ENCODE data around the gene NUAK2. TPM values are rescaled to one million over a fixed set of nuclear protein-coding genes. Genes with fewer than 3 reads are reported as not detected.
A peak's percentile ranks its signal among the peaks of the same experiment; 100 is the strongest.

The NUAK2 gene
- total RNA-seq, 1 experiment from 2014 or later = 3.9 TPM

GRCh38 chr1:205296154-205296553 is 25.4 kb downstream of the NUAK2 start:
- DNase-seq = no peak
- BruUV-seq (replicated peaks) = no TSS peak
- CTCF ChIA-PET = interaction anchor here (0.7 kb wide), 1 partner anchor 15 kb away, joined by 4 read pairs; no protein-coding TSS in a partner anchor
- Histone ChIP-seq H3F3A (ENCODE audit: insufficient read depth, low read depth) (peaks cover 37% of the 10 kb centered on the region; the same call in 1 of the 2 replicates), H3K27ac (no peak overlapping the region), H3K36me3 (ENCODE audit: low read depth) (no peaks in the 10 kb centered on the region), H3K9me2 (ENCODE audit: insufficient read depth) (no peaks in the 10 kb centered on the region), H3K9me3 (ENCODE audit: insufficient read depth, low read depth) (no peaks in the 10 kb centered on the region), H2AFZ (no peak overlapping the region), H3K4me2 (no peak overlapping the region), H3K4me3 (no peak overlapping the region), H3K79me2 (ENCODE audit: low read depth) (no peaks in the 10 kb centered on the region), H3K4me1 (replicated peaks; ENCODE audit: insufficient read depth) (peaks cover 72% of the 10 kb centered on the region), H4K20me1 (ENCODE audit: insufficient read depth) (no peaks in the 10 kb centered on the region), H3K27me3 (ENCODE audit: insufficient read depth, low read depth) (no peaks in the 10 kb centered on the region)
- POLR2A ChIA-PET (ENCODE audit: unreplicated experiment) = no interaction called here
- TF ChIP-seq EZH2 (IDR thresholded peaks at IDR 0.05; ENCODE audit: low read depth) (no peak), CTCF (conservative IDR thresholded peaks at IDR 0.05) (no peak)
- intact Hi-C loops (cut with micrococcal nuclease; ENCODE audit: unreplicated experiment) = no loop called here

- peaks cover 37% of the 10 kb centered on the region; the same call in 1 of the 2 replicates for H3F3A ChIP-seq (ENCODE audit: insufficient read depth, low read depth)
- H3K9me2 ChIP-seq (ENCODE audit: insufficient read depth) = no peaks in the 10 kb centered on the region
- BruUV-seq (replicated peaks) = no TSS peak
- no peaks in the 10 kb centered on the region for H3K79me2 ChIP-seq (ENCODE audit: low read depth)
- no peaks in the 10 kb centered on the region for H3K36me3 ChIP-seq (ENCODE audit: low read depth)
- H4K20me1 ChIP-seq (ENCODE audit: insufficient read depth) = no peaks in the 10 kb centered on the region
- H3K4me1 ChIP-seq (replicated peaks; ENCODE audit: insufficient read depth) = peaks cover 60% of the 10 kb centered on the region
- ChIA-PET CTCF (no interaction called here), POLR2A (ENCODE audit: unreplicated experiment) (interaction anchor here (0.6 kb wide), 1 partner anchor 160 kb away, joined by 11 read pairs; no protein-coding TSS in a partner anchor)
- H3K27ac ChIP-seq = peak overlapping the region; percentile 70
- no peak for TF ChIP-seq EZH2 (IDR thresholded peaks at IDR 0.05; ENCODE audit: low read depth)
- TF ChIP-seq CTCF (conservative IDR thresholded peaks at IDR 0.05) = no peak
- H3K27me3 ChIP-seq (ENCODE audit: insufficient read depth, low read depth) = no peaks in the 10 kb centered on the region
- intact Hi-C loops (cut with micrococcal nuclease; ENCODE audit: unreplicated experiment) = loop anchor here (1.0 kb wide), 1 partner anchor 11 kb away; no protein-coding TSS in a partner anchor
- H3K4me3 ChIP-seq = no peak overlapping the region
- H3K4me2 ChIP-seq = peak overlapping the region; percentile 36
- no peak for DNase-seq
- H3K9me3 ChIP-seq (ENCODE audit: insufficient read depth, low read depth) = no peaks in the 10 kb centered on the region
- H2AFZ ChIP-seq = no peak overlapping the region
Measured at GRCh38 chr1:205294934-205295333, 26.6 kb downstream of the NUAK2 start.

- no peaks in the 10 kb centered on the region for H4K20me1 ChIP-seq (ENCODE audit: insufficient read depth)
- no peaks in the 10 kb centered on the region for H3K27me3 ChIP-seq (ENCODE audit: insufficient read depth, low read depth)
- H3K27ac ChIP-seq = peak overlapping the region; percentile 70
- peak overlapping the region; percentile 36 for H3K4me2 ChIP-seq
- CTCF ChIA-PET = no interaction called here
- peak in 1 of 2 experiments; percentile 43 for DNase-seq
- TSS peak; percentile 82 for BruUV-seq (replicated peaks)
- POLR2A ChIA-PET (ENCODE audit: unreplicated experiment) = no interaction called here
- no peaks in the 10 kb centered on the region for H3K79me2 ChIP-seq (ENCODE audit: low read depth)
- intact Hi-C loops (cut with micrococcal nuclease; ENCODE audit: unreplicated experiment) = loop anchor here (1.0 kb wide), 1 partner anchor 10 kb away; no protein-coding TSS in a partner anchor
- peaks cover 37% of the 10 kb centered on the region; the same call in 1 of the 2 replicates for H3F3A ChIP-seq (ENCODE audit: insufficient read depth, low read depth)
- no peaks in the 10 kb centered on the region for H3K9me3 ChIP-seq (ENCODE audit: insufficient read depth, low read depth)
- 0 out of 2 replicates have a peak overlapping the region, but pooled peaks have one; percentile 12 for H2AFZ ChIP-seq
- no peaks in the 10 kb centered on the region for H3K9me2 ChIP-seq (ENCODE audit: insufficient read depth)
- peaks cover 56% of the 10 kb centered on the region for H3K4me1 ChIP-seq (replicated peaks; ENCODE audit: insufficient read depth)
- no peak overlapping the region for H3K4me3 ChIP-seq
- no peak for TF ChIP-seq CTCF (conservative IDR thresholded peaks at IDR 0.05)
- TF ChIP-seq EZH2 (IDR thresholded peaks at IDR 0.05; ENCODE audit: low read depth) = no peak
- H3K36me3 ChIP-seq (ENCODE audit: low read depth) = no peaks in the 10 kb centered on the region
Measured at GRCh38 chr1:205294175-205294917, 27.2 kb downstream of the NUAK2 start.

Data from PC-9 (cell line).